ENCODE measurements around the gene NECAB3.

NECAB3 gene

DNA sequence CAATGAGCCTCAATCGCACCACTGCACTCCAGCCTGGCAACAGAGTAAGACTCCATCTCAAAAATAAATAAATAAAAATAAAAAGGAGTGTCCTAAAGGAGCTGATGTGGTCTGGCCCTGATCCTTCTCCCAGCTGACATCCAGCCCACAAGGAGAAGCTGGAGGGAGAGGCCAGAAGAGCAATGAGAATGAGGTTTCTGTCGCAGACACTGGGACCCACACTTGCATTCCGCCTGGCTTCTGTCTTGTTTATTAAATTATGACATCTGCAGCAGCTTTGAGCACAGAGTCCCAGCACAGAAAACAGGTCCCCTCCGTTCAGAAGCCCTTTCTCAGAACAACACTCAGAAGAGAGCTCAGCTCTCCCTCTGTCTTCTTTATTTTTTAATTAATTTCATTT is 22.2 kb upstream of the NECAB3 start:
- no peak for DNase-seq

GRCh38 chr20:33694639-33695012 is 20.4 kb upstream of the NECAB3 start:
- no peak for DNase-seq

GRCh38 chr20:33693741-33694638 is 19.8 kb upstream of the NECAB3 start:
- no peak for DNase-seq

DNA sequence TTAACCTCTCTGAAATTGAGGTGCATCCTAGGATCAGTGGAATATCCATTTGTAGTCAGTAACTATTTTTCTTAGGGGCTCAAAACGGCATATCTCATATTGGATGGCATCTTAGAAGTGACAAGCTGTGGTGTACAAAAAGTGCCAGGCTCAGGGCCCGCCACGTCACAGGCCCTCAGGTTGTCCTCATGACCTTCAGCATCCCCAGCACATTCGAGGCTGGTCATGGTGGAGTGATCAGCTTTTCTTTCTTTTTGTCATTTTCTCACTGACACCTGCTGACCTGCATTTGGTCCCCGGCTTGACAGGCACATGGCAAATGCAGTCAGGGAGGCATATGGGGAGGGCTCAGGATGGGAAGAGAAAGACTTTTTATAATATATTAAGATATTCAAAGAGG is 19.1 kb upstream of the NECAB3 start:
- DNase-seq, result no peak

- DNase-seq, result peak; percentile 73
These were observed 15.7 kb upstream of the NECAB3 start for GRCh38 chr20:33689973-33690372.

GRCh38 chr20:33689493-33689892 is 15.3 kb upstream of the NECAB3 start:
- DNase-seq, result no peak

GRCh38 chr20:33688938-33689424 is 14.8 kb upstream of the NECAB3 start:
- no peak for DNase-seq

DNA sequence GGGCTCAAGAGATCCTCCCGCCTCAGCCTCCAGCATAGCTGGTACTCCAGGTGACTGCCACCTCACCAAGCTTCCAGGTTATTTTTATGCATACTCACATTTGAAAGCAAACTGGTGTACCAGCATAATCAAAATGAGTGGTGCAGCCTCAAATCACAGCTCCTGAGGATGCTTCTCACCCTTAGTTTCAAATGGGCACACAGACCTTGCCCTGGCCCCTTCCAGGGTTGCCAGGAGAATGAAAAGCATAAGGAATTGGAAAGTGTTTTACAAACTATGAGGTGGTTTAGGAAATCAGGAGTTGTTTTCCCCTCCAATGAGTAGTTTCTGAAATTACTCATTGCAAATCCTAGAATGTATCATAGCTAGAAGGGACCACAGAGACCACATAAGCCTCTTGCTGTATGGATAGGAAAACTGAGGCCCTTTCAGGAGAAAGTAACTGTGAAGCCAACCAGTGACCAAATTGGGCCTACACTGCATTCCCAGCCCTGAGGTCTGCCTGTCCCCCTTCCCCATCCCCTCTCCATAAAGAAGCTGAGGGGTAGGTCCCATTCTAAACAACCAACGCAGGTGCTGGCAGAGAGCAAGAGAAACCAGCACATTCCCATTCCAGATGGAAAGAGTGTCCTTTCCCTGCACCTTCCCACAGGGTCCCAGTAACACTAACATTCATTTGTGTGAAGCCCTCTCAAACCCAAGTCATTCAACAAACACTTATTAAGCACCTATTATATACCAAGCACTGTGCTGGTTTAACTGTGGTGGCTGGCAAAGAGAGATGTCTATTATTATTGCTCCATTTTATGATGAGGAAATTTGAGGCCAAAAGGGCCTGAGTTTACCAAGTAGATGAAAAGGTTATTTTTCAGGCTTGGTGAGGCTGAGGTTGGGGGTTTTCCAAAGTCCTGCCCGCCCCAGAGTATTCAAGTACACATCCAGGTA is 14.0 kb upstream of the NECAB3 start:
- no peak for DNase-seq

DNA sequence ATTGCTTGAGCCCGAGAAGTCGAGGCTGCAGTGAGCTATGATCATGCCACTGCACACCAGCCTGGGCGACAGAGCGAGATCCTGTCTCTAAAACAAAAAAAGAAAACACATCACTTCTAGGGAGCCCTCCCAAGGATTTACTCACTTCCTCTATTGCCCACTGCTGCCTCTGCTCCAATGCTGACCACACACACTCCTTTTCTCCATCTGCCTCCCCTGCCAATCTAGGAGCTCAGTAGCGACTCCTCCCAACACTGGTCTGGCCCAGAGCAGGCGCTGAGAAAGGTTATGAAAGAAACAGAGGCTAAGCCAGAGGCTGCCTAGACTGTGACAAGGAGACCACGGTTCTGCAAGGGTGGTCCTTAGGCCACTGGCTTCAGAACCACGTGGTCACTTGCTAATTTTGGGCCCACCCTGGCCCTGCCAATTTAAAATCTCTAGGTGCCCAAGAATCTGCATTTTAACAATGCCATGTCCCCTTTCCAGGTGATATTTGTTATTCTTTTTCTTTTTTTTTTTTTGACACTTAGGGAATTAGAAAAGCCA is 13.2 kb upstream of the NECAB3 start:
- no peak for DNase-seq

DNA sequence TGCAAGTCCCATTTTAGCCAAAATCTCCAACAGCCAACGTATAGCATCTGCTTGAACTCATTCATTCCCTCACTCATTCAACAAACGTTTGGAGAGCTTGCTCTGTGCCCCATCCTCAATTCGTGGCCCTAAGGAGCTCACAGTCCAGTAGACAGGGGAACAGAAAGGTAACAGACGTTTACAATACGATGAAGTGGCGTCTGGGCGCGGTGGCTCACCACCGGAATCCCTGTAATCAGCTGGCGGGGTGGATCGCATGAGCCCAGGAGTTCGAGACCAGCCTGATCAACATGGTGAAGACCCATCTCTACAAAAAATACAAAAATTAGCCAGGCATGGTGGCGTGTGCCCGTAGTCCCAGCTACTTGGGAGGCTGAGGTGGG is 12.7 kb upstream of the NECAB3 start:
- DNase-seq, result no peak

GRCh38 chr20:33686100-33686983 is 12.1 kb upstream of the NECAB3 start, which contains the start of gene E2F1:
E2F1 (minus strand) TSS chr20:33686385; CDS start chr20:33686264, 121 bp downstream.
- peak; percentile 99 for DNase-seq

DNA sequence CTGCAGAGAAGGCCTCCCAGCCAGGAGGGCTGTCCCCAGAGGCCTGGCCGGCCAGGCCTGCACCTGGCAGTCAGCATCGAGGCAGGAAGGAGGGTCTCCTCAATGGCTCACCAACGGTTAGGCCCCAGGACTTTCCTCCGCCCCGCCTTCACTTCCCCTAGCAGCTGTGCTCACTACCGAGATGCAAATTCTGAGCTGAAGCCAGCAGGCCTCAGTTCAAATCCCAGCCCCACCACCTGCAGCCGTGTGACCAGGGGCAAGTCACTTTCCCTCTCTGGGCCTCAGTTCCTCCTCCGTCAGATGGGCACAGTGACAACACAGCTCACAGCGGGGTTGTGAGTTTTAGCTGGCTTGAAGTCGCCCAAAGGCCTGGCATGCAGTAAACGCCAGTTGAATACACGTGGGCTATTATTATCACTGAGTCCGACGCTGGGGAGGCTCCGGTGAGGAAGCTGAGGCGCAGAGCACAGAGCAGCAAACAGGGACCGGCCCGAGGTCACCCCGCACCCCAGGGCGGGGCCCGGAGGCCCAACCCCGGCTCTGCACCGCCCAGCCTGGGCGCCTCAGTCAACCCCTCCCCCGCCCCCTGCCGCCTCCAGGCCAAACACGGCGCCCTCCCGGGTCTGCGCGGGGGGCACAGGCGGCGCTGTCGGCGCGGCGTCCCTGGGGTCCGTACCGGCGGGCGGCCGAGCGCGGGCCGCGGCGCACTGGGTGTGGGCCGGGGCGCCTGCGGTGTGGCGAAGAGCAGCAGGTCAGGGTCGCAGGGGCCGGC is 11.3 kb upstream of the NECAB3 start:
- DNase-seq, result peak; percentile 82

DNA sequence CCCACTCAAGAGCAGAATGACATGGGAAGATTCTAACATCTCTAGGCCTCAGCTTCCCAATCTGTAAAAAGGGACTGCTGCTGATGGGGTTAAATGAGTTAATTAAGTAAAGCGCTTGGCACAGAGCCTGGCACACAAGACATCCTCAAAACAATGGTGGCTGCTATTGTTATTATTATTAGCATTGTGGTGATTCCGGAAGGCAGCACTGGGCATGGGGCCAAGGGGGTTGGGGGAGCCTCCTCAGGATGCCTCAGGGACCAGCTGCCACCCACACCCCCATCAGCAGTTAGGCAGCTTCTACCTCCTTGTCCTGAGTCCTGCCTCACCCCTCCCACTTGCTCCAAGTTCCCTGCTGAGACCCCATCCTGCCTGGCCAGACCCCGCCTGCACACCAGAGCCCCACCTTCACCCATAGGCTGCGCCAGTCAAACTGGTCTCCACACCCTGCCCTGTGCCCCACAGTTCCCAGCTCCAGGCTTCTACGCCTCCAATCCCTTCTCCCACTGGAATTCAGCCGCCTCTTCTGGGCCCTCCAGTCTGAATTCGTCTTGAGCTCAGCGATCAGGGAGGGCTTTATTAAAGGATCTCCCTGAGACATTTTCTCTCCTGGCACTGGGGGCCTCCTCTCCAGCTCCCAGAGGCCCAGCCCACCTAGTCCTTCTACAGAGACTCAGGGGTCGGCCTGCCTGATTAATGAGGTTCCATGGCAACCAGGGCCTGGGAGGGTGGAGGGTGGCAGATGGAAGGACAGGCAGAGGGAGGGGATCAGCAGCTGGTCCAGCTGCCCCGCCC is 10.5 kb upstream of the NECAB3 start:
- DNase-seq, result no peak

DNA sequence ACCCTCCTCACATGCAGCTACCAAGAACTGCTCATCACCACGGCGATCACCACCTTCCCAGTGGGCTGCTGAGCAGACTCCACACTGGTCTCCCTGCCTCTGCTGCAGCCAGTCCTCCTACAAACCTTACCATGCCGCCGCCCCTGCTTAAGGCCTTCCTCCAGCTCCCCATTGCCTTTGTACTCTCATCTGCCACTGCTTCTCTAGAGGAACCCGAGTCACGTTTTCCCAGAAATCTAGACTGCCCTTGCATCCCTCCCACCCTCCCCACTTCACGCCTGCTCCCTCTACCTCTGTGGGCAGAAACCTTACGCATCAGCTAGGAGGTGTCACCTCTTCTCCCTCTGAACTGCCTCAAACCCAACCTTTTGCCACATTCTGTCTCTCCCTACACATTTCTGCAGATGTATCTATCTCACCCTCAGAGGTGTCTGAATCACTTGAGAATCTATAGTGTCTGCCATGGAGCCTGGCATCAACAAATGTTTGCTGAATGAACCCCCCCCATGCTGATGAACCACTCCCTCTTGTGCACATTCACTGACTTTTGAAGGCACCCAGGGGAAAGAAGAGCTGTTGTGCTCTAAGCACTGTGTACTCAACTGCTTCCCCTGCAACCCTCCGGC is 7.6 kb upstream of the NECAB3 start:
- peak; percentile 37 for DNase-seq

DNA sequence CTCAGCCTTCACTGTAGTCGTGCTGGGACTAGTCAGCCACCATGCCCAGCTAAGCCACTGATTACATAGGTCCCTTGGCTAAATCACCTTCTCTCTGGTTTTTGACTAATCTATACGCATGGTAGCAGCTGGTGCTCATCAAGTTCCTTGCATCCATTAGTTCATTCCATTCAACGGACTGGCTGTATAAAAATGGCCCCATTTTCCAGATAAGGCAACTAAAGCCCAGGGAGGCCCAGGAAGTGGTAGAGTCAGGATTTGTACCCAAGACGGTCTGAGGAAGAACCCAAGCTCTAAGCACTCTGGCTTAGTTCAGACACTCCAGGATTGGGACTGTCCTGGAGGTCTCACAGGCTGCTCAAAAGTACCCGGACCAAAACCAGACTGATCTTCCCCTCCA is 7.1 kb upstream of the NECAB3 start:
- DNase-seq, result no peak

DNA sequence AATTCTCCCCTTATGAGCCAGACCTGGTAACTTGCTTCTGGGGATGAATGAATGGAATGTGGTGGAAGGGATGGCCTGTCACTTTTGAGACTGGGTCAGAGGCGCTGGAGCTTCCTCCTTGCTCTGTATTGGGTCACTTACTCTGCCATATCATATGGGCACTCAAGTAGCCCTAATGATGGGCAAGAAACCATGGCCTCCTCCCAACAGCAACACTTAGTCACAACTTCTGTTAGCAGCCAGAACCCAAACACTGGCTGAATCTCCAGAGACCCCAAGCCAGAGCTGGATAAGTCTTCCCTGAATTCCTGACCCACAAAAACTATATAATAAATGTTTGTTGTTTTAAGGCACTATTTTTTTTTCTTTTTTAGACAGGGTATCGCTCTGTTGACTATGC is 6.5 kb upstream of the NECAB3 start:
- no peak for DNase-seq

DNA sequence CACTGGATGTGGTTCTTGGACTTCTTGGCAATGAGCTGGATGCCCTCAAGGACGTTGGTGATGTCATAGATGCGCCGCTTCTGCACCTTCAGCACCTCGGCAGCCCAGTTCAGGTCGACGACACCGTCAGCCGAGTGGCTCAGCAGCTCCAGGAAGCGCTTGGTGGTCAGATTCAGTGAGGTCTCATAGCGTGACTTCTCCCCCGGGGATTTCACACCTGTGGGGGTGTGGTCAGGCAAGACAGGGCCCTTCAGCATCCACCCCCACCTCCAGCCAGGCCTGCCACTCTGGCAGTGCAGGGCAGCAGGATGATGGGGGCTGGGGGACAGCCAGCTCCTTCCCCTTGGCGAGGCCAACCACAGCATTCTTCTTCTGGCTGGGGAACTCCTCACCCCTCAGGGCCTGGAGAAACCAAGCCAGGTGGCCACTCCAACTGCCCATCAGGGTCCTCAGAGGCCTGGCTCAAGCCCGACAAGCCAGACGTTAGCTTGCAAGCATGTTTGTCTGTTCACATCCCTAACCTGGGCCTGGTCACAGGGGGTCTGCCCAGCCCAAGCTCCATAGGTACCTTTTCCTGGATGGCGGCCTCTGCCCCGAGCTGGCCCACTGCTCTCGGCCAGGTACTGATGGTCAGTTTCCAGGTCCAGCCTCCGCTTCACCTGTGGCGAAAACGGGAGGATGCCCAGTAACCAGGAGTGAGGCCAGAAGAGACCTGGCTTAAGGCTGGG is 5.7 kb upstream of the NECAB3 start:
- peak; percentile 80 for DNase-seq

GRCh38 chr20:33677991-33678702 is 3.9 kb upstream of the NECAB3 start:
- no peak for DNase-seq

All from activated CD4-positive, alpha-beta T cell treated with anti-CD3 and anti-CD28 coated beads, Interleukin-2, Interleukin-6, amounts not matched to agents 100 ng/mL and 50 ng/mL, durations not matched to agents 16 hours and 8 hours (primary cell).